ENCODE results near the gene ARSB.
"Not testable (repeated sequence)": the region's sequence is repeated elsewhere in the genome, so short reads cannot be mapped to it uniquely, and the experiment has no call there.

ARSB gene

DNA sequence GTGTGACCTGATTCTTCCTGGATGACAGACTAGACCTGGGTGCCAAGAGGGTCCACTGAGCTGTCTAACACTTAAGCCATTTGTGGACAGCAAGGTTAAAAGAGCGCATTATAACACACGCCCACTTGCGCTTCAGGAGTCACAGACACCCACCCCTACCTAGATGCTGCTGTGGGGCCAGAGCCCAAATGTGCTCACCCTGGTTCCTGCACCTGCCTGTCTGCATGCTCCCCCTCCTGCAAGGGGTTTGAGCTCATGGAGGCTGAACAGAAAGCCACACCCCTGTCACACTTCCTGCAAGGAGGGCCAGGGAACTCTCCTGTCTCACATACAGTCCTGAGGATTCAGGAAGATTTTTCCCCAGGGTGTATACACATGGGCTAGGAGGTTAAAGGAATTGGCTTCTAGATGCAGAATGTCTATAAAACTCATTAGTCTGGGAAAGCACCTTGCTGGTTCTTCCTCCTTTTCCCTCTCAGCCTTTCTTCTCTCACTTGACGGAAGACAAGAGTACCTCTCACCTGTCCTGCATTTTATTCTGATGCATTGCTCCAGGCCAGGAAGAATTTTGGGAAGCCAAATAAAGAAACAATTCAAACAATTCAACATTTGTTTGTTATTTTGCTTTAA, 249.2 kb downstream of the ARSB start:
- TF ChIP-seq, protein P1, sequence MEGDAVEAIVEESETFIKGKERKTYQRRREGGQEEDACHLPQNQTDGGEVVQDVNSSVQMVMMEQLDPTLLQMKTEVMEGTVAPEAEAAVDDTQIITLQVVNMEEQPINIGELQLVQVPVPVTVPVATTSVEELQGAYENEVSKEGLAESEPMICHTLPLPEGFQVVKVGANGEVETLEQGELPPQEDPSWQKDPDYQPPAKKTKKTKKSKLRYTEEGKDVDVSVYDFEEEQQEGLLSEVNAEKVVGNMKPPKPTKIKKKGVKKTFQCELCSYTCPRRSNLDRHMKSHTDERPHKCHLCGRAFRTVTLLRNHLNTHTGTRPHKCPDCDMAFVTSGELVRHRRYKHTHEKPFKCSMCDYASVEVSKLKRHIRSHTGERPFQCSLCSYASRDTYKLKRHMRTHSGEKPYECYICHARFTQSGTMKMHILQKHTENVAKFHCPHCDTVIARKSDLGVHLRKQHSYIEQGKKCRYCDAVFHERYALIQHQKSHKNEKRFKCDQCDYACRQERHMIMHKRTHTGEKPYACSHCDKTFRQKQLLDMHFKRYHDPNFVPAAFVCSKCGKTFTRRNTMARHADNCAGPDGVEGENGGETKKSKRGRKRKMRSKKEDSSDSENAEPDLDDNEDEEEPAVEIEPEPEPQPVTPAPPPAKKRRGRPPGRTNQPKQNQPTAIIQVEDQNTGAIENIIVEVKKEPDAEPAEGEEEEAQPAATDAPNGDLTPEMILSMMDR (IDR thresholded peaks at IDR 0.05; ENCODE audit: low read depth, low read length, poor library complexity, severe bottlenecking) = no peak
- no peak for TF ChIP-seq EZH2phosphoT487 (IDR thresholded peaks at IDR 0.05; ENCODE audit: borderline replicate concordance, low read length)

DNA sequence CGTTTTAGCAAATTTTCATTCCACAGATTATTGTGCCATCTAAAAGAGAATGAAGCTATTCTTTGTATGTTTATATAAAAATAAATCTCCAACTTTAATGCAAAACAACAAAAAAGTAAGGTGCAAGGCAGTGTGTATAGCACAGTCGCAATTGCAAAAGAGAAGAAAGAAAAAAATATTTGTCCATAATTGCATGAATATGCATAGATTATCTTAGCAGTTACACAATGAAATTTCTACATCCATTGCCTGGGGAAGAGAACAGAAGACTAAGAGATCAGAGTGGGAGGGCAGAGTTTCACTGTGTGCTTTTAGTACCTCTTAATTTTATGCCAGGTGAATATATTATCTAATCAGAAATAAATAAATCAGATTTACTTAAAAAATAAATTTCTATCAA, 250.2 kb downstream of the ARSB start:
- H3F3A ChIP-seq (ENCODE audit: control insufficient read depth, insufficient read depth) = peaks cover 3% of the 10 kb centered on the region; the same call in 1 of the 2 replicates
- no peaks in the 10 kb centered on the region for H3K9me3 ChIP-seq (ENCODE audit: control insufficient read depth, insufficient read depth, low read length)
- no peaks in the 10 kb centered on the region for H3K36me3 ChIP-seq (ENCODE audit: control insufficient read depth, low read length)
- no peaks in the 10 kb centered on the region for H4K20me1 ChIP-seq (ENCODE audit: control insufficient read depth, insufficient read depth, low read depth, low read length)
- peak overlapping the region; percentile 45; the same call in 1 of the 2 replicates for H3K4me2 ChIP-seq (ENCODE audit: low read length)
- no peaks in the 10 kb centered on the region for H3K79me2 ChIP-seq (ENCODE audit: control insufficient read depth, low read length)
- peaks cover 31% of the 10 kb centered on the region for H3K4me1 ChIP-seq (ENCODE audit: control insufficient read depth, low read length)
- H3K9me2 ChIP-seq (replicated peaks; ENCODE audit: control insufficient read depth, low read length) = no peaks in the 10 kb centered on the region
- no peaks in the 10 kb centered on the region for H3K27me3 ChIP-seq (ENCODE audit: control insufficient read depth, low read length)
- H3K4me3 ChIP-seq (ENCODE audit: low read length) = no peak overlapping the region
- TF ChIP-seq, protein P1 (IDR thresholded peaks at IDR 0.05; ENCODE audit: low read depth, low read length, poor library complexity, severe bottlenecking) = no peak
- no peak for TF ChIP-seq EZH2phosphoT487 (IDR thresholded peaks at IDR 0.05; ENCODE audit: borderline replicate concordance, low read length)
- no peak overlapping the region for H3K27ac ChIP-seq (ENCODE audit: low read depth, low read length)

More for the DNA sequence above, 249.2 kb downstream of the ARSB start:
- no peaks in the 10 kb centered on the region for H3K36me3 ChIP-seq (ENCODE audit: control insufficient read depth, low read length)
- H3K4me2 ChIP-seq (ENCODE audit: low read length) = peak overlapping the region; percentile 45
- no peaks in the 10 kb centered on the region for H3K27me3 ChIP-seq (ENCODE audit: control insufficient read depth, low read length)
- no peaks in the 10 kb centered on the region for H3K9me2 ChIP-seq (replicated peaks; ENCODE audit: control insufficient read depth, low read length)
- H3K27ac ChIP-seq (ENCODE audit: low read depth, low read length) = no peak overlapping the region
- no peaks in the 10 kb centered on the region for H3K9me3 ChIP-seq (ENCODE audit: control insufficient read depth, insufficient read depth, low read length)
- H3K4me3 ChIP-seq (ENCODE audit: low read length) = peak overlapping the region; percentile 27
- H3F3A ChIP-seq (ENCODE audit: control insufficient read depth, insufficient read depth) = peaks cover 3% of the 10 kb centered on the region; the same call in 1 of the 2 replicates
- H3K79me2 ChIP-seq (ENCODE audit: control insufficient read depth, low read length) = no peaks in the 10 kb centered on the region
- no peaks in the 10 kb centered on the region for H4K20me1 ChIP-seq (ENCODE audit: control insufficient read depth, insufficient read depth, low read depth, low read length)
- H3K4me1 ChIP-seq (ENCODE audit: control insufficient read depth, low read length) = peaks cover 31% of the 10 kb centered on the region

DNA sequence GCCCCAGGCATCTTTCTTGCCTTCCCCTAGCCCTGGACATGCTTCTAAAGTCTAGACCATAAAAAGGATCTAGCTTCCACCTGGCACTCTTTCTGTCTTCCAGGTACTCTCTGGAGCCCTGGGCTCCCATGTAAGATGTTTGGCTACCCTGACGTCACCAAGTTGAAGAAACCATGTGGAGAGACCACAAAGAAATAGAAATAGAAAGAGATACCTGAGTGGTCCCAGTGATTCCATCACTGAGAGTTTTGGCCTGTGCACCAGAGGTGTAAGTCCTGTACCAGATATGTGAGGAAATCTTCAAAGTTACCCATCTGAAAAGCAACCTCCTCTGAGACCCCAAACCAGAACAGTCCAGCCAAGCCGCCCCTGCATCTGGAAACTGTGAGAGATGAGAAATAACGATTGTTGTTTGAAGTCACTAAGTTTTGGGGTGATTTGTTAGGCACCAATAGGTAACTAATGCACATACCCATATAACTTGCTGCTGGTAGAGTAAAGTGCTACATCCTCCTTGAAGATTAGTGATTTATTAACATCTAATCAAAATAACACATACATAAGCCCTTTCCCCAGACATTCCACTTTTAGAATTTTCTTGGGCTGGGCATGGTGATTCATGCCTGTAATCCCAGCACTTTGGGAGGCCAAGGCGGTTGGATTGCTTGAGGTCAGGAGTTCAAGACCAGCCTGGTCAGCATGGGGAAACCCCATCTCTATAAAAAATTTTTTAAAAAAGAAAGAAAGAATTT, 250.8 kb downstream of the ARSB start:
- H3K36me3 ChIP-seq (ENCODE audit: control insufficient read depth, low read length) = no peaks in the 10 kb centered on the region
- H3K9me3 ChIP-seq (ENCODE audit: control insufficient read depth, insufficient read depth, low read length) = no peaks in the 10 kb centered on the region
- no peak overlapping the region for H3K27ac ChIP-seq (ENCODE audit: low read depth, low read length)
- TF ChIP-seq, protein P1 (IDR thresholded peaks at IDR 0.05; ENCODE audit: low read depth, low read length, poor library complexity, severe bottlenecking) = no peak
- TF ChIP-seq EZH2phosphoT487 (IDR thresholded peaks at IDR 0.05; ENCODE audit: borderline replicate concordance, low read length) = no peak
- no peak overlapping the region for H3K4me3 ChIP-seq (ENCODE audit: low read length)
- H3K9me2 ChIP-seq (replicated peaks; ENCODE audit: control insufficient read depth, low read length) = no peaks in the 10 kb centered on the region
- H3K4me2 ChIP-seq (ENCODE audit: low read length) = no peak overlapping the region
- no peaks in the 10 kb centered on the region for H4K20me1 ChIP-seq (ENCODE audit: control insufficient read depth, insufficient read depth, low read depth, low read length)
- peaks cover 31% of the 10 kb centered on the region for H3K4me1 ChIP-seq (ENCODE audit: control insufficient read depth, low read length)
- H3K79me2 ChIP-seq (ENCODE audit: control insufficient read depth, low read length) = no peaks in the 10 kb centered on the region
- H3F3A ChIP-seq (ENCODE audit: control insufficient read depth, insufficient read depth) = peaks cover 3% of the 10 kb centered on the region; the same call in 1 of the 2 replicates
- no peaks in the 10 kb centered on the region for H3K27me3 ChIP-seq (ENCODE audit: control insufficient read depth, low read length)

DNA sequence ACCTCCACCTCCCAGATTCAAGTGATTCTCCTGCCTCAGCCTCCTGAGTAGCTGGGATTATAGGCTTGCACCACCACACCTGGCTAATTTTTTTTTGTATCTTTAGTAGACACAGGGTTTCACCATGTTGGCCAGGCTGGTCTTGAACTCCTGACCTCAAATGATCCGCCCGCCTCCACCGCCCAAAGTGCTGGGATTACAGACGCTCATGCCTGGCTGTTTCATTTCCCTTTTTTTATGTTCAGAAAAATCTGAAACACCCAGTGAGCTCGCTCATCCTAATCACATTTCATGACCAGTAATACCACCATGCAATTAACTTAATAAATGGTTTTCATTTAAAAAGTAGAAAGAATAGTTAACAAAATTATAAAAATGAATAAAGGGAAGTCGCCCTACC, 252.4 kb downstream of the ARSB start:
- peaks cover 42% of the 10 kb centered on the region for H3K4me1 ChIP-seq (ENCODE audit: control insufficient read depth, low read length)
- not testable (repeated sequence) for H3K79me2 ChIP-seq (ENCODE audit: control insufficient read depth, low read length); H4K20me1 ChIP-seq (ENCODE audit: control insufficient read depth, insufficient read depth, low read depth, low read length); H3K27ac ChIP-seq (ENCODE audit: low read depth, low read length); H3K27me3 ChIP-seq (ENCODE audit: control insufficient read depth, low read length); H3K9me3 ChIP-seq (ENCODE audit: control insufficient read depth, insufficient read depth, low read length); H3K36me3 ChIP-seq (ENCODE audit: control insufficient read depth, low read length); H3K4me2 ChIP-seq (ENCODE audit: low read length); H3F3A ChIP-seq (ENCODE audit: control insufficient read depth, insufficient read depth); H3K9me2 ChIP-seq (replicated peaks; ENCODE audit: control insufficient read depth, low read length); H3K4me3 ChIP-seq (ENCODE audit: low read length)
